GM12891 (cell line): ENCODE results near the gene NDE1. TPM values are rescaled to one million over a fixed set of nuclear protein-coding genes. Genes with fewer than 3 reads are reported as not detected.
"Not testable (repeated sequence)": the region's sequence is repeated elsewhere in the genome, so short reads cannot be mapped to it uniquely, and the experiment has no call there.

Source experiments
- DNase-seq: peaks from one replicate; pipeline ENCODE4 v3.0.0; 2011; ENCODE audit warnings: low spot score; ENCODE audit not compliant: insufficient read length
- FAIRE-seq: peaks from 2 replicates; lab custom pipeline; 2011; peaks lifted over from hg19 to GRCh38; lab: Jason Lieb, UNC
- PAX5 ChIP-seq: IDR thresholded peaks from 2 replicates; pipeline ENCODE4 v1.6.1; 2011; ENCODE audit warnings: low read length, moderate library complexity, mild to moderate bottlenecking; ENCODE audit not compliant: insufficient read depth, severe bottlenecking
- POLR2A ChIP-seq: IDR thresholded peaks from 2 replicates; pipeline ENCODE4 v1.6.1; 2011; ENCODE audit warnings: low read depth, low read length, control low read depth
- POLR2AphosphoS5 ChIP-seq: IDR thresholded peaks from 2 replicates; pipeline ENCODE4 v1.6.1; 2011; ENCODE audit warnings: low read depth, low read length, control low read depth
- POU2F2 ChIP-seq: IDR thresholded peaks from 2 replicates; pipeline ENCODE4 v1.6.1; 2011; ENCODE audit warnings: low read depth, mild to moderate bottlenecking, control low read depth, low read length, moderate library complexity
- SPI1 ChIP-seq: IDR thresholded peaks from 2 replicates; pipeline ENCODE4 v1.6.1; 2011; ENCODE audit warnings: low read depth, low read length, control low read depth
- TAF1 ChIP-seq: IDR thresholded peaks from 2 replicates; pipeline ENCODE4 v1.6.1; 2011; ENCODE audit warnings: low read depth, low read length, control low read depth
- polyA plus RNA-seq: library from polyadenylated mRNA; unstranded; fragments of >200 nt; gene quantifications from one replicate; pipeline ENCODE4 v1.2.1, GENCODE V29; 2012; ENCODE audit warnings: low read depth, missing spikeins, inconsistent platforms; ENCODE audit not compliant: missing spikeins

Gene NDE1, protein sequence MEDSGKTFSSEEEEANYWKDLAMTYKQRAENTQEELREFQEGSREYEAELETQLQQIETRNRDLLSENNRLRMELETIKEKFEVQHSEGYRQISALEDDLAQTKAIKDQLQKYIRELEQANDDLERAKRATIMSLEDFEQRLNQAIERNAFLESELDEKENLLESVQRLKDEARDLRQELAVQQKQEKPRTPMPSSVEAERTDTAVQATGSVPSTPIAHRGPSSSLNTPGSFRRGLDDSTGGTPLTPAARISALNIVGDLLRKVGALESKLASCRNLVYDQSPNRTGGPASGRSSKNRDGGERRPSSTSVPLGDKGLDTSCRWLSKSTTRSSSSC
- polyA plus RNA-seq, result 65.3 TPM

DNA sequence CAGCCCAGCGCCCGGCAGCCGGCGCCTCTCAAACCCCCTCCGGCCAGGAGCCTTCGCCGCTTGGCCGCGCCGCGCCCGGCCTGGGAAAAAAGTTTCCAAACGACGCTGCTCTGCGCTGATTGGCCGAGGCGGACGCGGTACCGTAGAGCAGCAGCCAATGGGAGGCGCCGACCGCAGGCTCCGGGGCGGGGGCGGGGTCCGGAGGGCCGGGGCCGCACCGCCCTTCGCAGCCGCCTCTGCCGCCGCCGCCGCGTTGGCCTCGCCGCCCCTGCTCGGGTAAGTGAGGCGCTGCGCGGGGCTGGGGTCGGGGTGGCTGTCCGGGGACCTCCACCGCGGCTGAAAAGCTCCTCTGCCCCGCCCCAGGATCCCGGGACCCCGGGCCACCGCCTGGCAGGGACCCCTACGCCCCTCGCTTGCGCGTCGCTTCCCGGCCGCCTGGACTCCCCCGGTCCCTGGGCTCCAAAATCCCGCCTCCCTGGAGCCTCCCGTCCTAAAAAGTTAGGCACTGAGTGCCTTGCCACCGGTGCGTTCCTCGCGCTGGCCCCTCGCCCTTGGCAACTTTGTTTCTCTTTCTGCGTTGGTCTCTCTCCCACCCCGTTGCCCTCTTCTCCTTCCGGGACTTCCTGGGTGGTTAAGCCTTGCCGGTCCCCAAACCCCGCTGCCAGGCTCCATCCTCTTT is at the start of gene NDE1:
NDE1 (plus strand) TSS at position 227 of the 679 bp plus-strand sequence. CDS start 14,534 bp downstream, outside the sequence.
- DNase-seq (peak; percentile 89), FAIRE-seq (peak; percentile 66)
- TF ChIP-seq POLR2A (peak; percentile 48), SPI1 (no peak), PAX5 (no peak), TAF1 (0 out of 2 replicates have a peak, but pooled peaks have one; percentile 13), POU2F2 (peak; percentile 21; the same call in 1 of the 2 replicates), POLR2AphosphoS5 (0 out of 2 replicates have a peak, but pooled peaks have one; percentile 7)

DNA sequence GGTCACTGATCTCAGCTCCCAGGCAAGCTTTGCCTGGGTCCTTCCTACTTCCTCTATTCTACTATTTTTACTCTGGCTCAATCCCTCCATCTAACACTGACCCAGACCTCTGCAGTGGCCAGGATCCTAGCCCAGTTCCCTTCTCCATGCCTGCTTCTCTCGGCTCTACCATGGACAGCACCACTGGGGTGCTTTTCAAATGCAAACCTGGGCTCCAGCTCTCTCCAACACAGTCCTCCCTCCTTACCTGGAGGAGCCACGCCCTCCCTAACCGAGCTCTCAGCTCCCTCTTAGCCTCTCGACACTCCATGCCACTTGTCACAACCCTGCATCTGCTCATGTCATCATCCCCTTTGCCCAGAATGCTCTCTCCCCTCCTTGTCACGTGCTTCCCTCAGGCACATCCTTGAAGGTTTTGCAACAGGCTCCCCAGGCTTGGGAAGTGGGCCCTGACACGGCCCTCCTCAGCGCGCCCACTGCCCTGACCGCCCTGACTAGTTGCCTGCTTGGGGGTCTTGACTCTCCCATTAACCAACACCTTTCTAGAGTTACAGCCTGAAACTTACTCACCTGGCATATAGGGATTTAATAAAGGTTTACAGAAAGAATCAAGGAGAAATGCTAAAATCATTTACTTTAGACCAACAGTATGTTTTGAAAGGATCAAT is 48.7 kb upstream of the NDE1 start:
- TF ChIP-seq PAX5, result no peak
- no peak for FAIRE-seq
- no peak for DNase-seq

DNA sequence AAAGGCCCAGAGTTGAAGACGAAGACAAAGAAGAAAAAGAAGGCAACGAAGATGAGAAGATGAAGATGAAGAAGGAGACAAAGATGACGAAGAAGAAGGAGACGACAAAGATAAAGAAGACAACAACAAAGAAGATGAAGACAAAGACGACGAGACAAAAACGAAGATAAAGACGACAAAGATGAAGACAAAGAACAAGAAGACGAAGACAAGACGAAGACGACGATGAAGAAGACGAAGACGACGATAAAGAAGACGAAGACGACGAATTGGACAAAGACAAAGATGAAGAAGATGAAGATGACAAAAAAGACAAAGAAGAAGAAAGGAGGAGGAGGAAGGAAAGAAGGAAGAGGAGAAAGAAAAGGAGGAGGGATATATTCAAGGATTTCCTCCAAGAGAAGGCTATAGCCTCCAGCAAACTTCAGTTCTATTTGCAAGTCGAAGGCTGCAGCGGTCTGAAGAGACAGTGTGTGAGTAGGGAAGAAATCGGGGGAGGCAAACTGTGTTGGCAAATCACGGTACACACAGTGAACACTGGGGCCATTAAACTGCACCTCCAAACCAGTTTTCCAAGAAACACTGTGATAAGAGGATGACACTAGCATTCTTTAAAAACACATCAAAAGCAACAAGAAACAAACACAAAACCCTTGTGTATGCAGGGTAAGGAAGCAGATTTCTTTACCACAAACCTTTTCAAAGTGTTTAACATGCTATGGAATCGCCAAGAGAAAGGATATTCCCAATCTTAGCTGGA is 47.6 kb upstream of the NDE1 start:
- no peak for DNase-seq
- TF ChIP-seq POU2F2 (no peak), POLR2A (no peak), SPI1 (no peak), TAF1 (no peak), POLR2AphosphoS5 (no peak), PAX5 (no peak)
- no peak for FAIRE-seq

DNA sequence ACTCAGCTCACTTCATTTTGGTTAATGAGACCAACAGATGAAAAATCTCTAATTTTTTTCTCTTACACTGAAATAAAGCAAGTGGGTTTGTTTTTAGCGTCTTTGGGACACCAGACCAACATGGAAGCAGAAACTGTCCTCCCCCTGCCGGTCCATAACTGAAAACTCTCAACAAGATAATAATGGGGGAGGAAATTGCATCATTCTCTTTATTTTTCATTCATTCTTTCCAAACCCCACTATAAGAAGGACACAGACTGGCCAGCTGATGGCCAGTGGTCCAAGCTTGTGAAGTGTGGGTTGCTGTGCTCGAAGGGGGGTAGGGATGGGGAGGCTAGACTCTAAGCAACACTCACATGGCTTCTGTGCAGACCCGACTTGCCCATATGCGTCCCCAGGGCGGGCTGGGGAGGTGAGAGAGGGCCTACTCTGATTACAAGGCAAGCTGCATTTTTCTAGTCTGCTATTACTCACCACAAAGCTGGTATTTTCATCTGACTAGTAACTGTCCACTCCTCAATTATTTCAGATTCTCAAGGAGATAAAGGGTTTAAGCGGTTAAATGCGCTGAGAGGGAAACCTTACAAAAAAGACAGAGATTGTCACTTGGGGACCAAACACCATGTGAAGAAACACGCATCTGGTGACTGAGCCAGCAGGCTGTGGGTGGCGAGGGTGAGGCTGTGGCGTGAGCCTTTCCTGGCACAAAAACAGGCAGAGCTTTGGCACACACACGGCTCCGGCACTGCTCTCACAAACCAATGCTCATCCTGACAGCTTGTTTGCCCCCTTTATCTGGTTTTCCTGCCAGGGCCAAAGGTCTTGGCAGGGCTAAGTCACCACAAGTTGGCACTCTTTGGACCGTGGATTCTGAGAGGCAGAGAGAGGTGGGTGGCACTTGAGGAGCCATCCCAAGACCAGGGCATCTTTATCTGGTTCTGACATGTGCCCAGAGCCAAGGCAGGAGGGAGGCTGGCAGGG is 45.3 kb upstream of the NDE1 start:
- FAIRE-seq, result no peak
- no peak for DNase-seq
- TF ChIP-seq POLR2AphosphoS5, result no peak
- TF ChIP-seq POU2F2, result no peak

DNA sequence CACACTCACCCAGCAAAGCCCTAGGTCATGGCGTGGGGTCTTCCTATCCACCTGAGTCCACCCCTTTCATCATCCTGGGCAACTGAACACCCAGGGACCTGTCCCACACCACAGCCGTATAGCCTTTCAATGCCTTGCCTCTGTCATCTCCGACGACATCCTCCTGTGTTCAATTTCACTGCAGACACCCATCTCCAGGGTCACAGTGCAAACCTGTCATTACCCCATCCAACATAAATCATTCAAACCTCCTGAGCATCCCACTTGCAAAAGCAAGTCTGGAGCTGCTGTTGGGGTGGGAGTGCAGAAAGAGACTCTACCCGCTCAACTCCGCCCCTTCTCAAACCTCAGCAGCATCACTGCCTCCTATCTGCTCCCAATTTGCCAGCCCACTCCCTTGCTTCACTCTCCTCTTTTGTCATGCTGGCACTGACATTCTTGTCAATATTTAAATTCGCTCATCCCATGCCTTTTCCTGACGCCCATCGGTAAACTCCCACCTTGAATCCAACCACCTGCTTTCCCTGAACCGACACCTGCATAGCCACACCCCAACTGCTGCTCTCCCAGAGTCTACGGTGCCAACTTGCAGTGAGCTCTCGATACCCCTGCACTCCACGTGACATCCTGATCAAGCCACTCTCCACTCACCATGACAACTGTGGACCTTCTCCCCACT is 44.1 kb upstream of the NDE1 start:
- DNase-seq, result no peak

DNA sequence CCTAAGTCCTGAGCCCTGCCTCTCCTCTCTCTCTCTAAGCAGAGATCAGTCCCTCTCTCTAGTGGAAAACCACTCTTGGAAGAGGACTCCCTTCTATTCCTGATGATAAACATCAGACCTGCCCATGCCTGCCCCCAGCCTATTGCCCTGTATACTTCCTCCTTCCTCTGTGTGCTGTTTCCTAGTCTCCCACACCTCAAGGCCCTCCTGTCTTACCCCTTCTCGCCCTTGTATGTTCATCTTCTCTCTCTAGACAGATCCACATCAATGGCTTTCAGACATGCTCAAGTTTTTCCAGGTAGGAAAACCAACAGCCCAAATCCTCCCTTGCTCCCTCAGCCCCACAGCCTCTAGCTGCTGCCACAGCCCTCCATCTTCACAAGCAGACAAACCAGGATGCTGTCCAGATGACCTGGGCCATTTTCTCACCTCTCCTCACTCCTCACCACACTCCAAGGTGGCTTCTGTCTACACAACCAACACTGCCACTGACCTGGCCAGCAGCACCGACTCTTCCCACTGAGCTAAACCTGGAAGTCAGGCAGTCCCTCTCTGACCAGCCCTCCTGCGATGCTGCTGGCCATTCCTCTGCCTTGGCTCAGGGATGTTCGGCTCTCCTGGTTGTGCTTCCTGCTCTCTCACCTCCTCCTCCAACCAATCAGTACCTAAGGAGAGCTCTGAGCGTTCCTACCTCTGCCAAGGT is 43.4 kb upstream of the NDE1 start:
- FAIRE-seq (no peak), DNase-seq (no peak)
- TF ChIP-seq POLR2A, result no peak
- no peak for TF ChIP-seq POU2F2
- no peak for TF ChIP-seq POLR2AphosphoS5
- TF ChIP-seq SPI1, result no peak
- no peak for TF ChIP-seq TAF1
- no peak for TF ChIP-seq PAX5

More for the DNA sequence above, 44.1 kb upstream of the NDE1 start:
- no peak for TF ChIP-seq TAF1
- TF ChIP-seq POLR2AphosphoS5, result no peak
- TF ChIP-seq PAX5, result no peak
- no peak for FAIRE-seq

DNA sequence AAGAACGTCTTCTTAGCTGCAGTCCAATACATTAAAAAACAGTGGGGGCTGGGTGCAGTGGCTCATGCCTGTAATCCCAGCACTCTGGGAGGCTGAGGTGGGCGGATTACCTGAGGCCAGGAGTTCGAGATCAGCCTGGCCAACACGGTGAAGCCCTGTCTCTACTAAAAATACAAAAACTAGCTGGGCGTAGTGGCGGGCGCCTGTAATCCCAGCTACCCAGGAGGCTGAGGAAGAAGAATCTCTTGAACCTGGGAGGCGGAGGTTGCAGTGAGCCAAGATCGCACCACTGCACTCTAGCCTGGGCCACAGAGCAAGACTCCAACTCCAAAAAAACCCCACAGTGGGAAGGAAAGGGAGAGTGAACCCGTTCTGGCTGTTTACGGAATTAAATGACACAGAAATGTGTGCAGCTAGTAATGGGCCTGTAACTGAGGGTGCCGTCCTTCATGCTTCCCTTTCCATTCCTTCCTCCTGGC is 42.8 kb upstream of the NDE1 start:
- not testable (repeated sequence) for FAIRE-seq, DNase-seq
